ENCODE data around the gene PCNT.
A peak's percentile ranks its signal among the peaks of the same experiment; 100 is the strongest.

The PCNT gene

GRCh38 chr21:46379691-46380090 lies 55.7 kb downstream of the PCNT start:
- H4K91ac ChIP-seq (ENCODE audit: low read depth, low read length, poor library complexity), result no peak overlapping the region
- H3K23ac ChIP-seq (ENCODE audit: low read depth, low read length, poor library complexity), result peak overlapping the region; percentile 80
- no peak overlapping the region for H2BK120ac ChIP-seq (ENCODE audit: low read depth, low read length)
- no peak overlapping the region for H3K4me2 ChIP-seq (ENCODE audit: insufficient read depth, low read length, poor library complexity, severe bottlenecking)
- H3K27me3 ChIP-seq (ENCODE audit: control insufficient read depth in 3 of 3, insufficient read depth in 3 of 3, low read depth in 1 of 3, low read length in 3 of 3), result no peaks in the 10 kb centered on the region
- peaks cover 26 to 63% of the 10 kb centered on the region in 2 donors for H3K36me3 ChIP-seq (replicated peaks in 1 of 2; ENCODE audit: control insufficient read depth in 2 of 2, insufficient read depth in 2 of 2, low read length in 2 of 2)
- peaks cover 24% of the 10 kb centered on the region for H3K79me1 ChIP-seq (ENCODE audit: low read depth, low read length)
- DNase-seq (ENCODE audit: low spot score), result no peak
- H3K18ac ChIP-seq (ENCODE audit: low read length), result no peak overlapping the region
- H4K8ac ChIP-seq (ENCODE audit: low read depth, low read length), result no peak overlapping the region
- no peak overlapping the region for H3K9ac ChIP-seq (ENCODE audit: low read depth, low read length, poor library complexity)
- H3K4me3 ChIP-seq (ENCODE audit: low read length in 2 of 2), result peak overlapping the region in 1 of 2 donors; percentile 18
- no peak overlapping the region for H3K14ac ChIP-seq (ENCODE audit: low read length)
- H3K4ac ChIP-seq (ENCODE audit: low read length), result no peak overlapping the region
- H2AK5ac ChIP-seq (ENCODE audit: low read depth, low read length), result no peak overlapping the region
- no peaks in the 10 kb centered on the region for H3K4me1 ChIP-seq (ENCODE audit: control insufficient read depth in 2 of 2, insufficient read depth in 1 of 2, low read depth in 1 of 2, low read length in 2 of 2)
- H3K27ac ChIP-seq (replicated peaks; ENCODE audit: low read length), result no peak overlapping the region
- no peak overlapping the region for H2BK5ac ChIP-seq (ENCODE audit: low read length)
- no CpG with 5 or more reads among the region's 9 CpGs for WGBS, 2 donors (ENCODE audit: extremely low coverage in 2 of 2, insufficient read length in 2 of 2, insufficient replicate concordance in 1 of 2)
- H3K9me3 ChIP-seq (replicated peaks in 1 of 2; ENCODE audit: control insufficient read depth in 2 of 2, insufficient read depth in 1 of 2, low read depth in 1 of 2, low read length in 2 of 2), result peaks cover 12 to 37% of the 10 kb centered on the region in 2 donors
- no peak overlapping the region for H2AFZ ChIP-seq (ENCODE audit: low read length)
- no peak overlapping the region for H2BK15ac ChIP-seq (ENCODE audit: low read length)
- H2BK12ac ChIP-seq (ENCODE audit: low read length), result no peak overlapping the region

GRCh38 chr21:46381541-46381940 lies 57.6 kb downstream of the PCNT start:
- Histone ChIP-seq H3K4ac (ENCODE audit: low read length) (no peak overlapping the region), H2BK5ac (ENCODE audit: low read length) (no peak overlapping the region), H3K79me1 (ENCODE audit: low read depth, low read length) (peaks cover 27% of the 10 kb centered on the region), H3K36me3 (replicated peaks in 1 of 2; ENCODE audit: control insufficient read depth in 2 of 2, insufficient read depth in 2 of 2, low read length in 2 of 2) (peaks cover 34 to 68% of the 10 kb centered on the region in 2 donors), H3K18ac (ENCODE audit: low read length) (no peak overlapping the region), H3K4me1 (ENCODE audit: control insufficient read depth in 2 of 2, insufficient read depth in 1 of 2, low read depth in 1 of 2, low read length in 2 of 2) (no peaks in the 10 kb centered on the region), H3K9me3 (replicated peaks in 1 of 2; ENCODE audit: control insufficient read depth in 2 of 2, insufficient read depth in 1 of 2, low read depth in 1 of 2, low read length in 2 of 2) (peaks cover 13 to 38% of the 10 kb centered on the region in 2 donors), H2BK15ac (ENCODE audit: low read length) (no peak overlapping the region), H3K4me3 (ENCODE audit: low read length in 2 of 2) (no peak overlapping the region), H3K27ac (replicated peaks; ENCODE audit: low read length) (no peak overlapping the region), H3K23ac (ENCODE audit: low read depth, low read length, poor library complexity) (no peak overlapping the region), H3K9ac (ENCODE audit: low read depth, low read length, poor library complexity) (no peak overlapping the region), H2BK120ac (ENCODE audit: low read depth, low read length) (no peak overlapping the region), H3K27me3 (ENCODE audit: control insufficient read depth in 3 of 3, insufficient read depth in 3 of 3, low read depth in 1 of 3, low read length in 3 of 3) (no peaks in the 10 kb centered on the region), H2AFZ (ENCODE audit: low read length) (no peak overlapping the region), H4K91ac (ENCODE audit: low read depth, low read length, poor library complexity) (no peak overlapping the region), H4K8ac (ENCODE audit: low read depth, low read length) (no peak overlapping the region), H2BK12ac (ENCODE audit: low read length) (no peak overlapping the region), H3K14ac (ENCODE audit: low read length) (no peak overlapping the region), H2AK5ac (ENCODE audit: low read depth, low read length) (no peak overlapping the region), H3K4me2 (ENCODE audit: insufficient read depth, low read length, poor library complexity, severe bottlenecking) (no peak overlapping the region)
- no peak for DNase-seq (ENCODE audit: low spot score)
- no CpG with 5 or more reads among the region's 5 CpGs for WGBS, 2 donors (ENCODE audit: extremely low coverage in 2 of 2, insufficient read length in 2 of 2, insufficient replicate concordance in 1 of 2)

GRCh38 chr21:46384556-46384955 lies 60.6 kb downstream of the PCNT start:
- Histone ChIP-seq H3K4me3 (ENCODE audit: low read length in 2 of 2) (no peak overlapping the region), H3K36me3 (replicated peaks in 1 of 2; ENCODE audit: control insufficient read depth in 2 of 2, insufficient read depth in 2 of 2, low read length in 2 of 2) (peaks cover 36 to 65% of the 10 kb centered on the region in 2 donors), H3K18ac (ENCODE audit: low read length) (peak overlapping the region; percentile 35), H3K9me3 (replicated peaks in 1 of 2; ENCODE audit: control insufficient read depth in 2 of 2, insufficient read depth in 1 of 2, low read depth in 1 of 2, low read length in 2 of 2) (peaks cover 10 to 27% of the 10 kb centered on the region in 2 donors), H3K79me1 (ENCODE audit: low read depth, low read length) (peaks cover 24% of the 10 kb centered on the region), H3K4me2 (ENCODE audit: insufficient read depth, low read length, poor library complexity, severe bottlenecking) (no peak overlapping the region), H2AFZ (ENCODE audit: low read length) (no peak overlapping the region), H3K9ac (ENCODE audit: low read depth, low read length, poor library complexity) (peak overlapping the region; percentile 76), H3K23ac (ENCODE audit: low read depth, low read length, poor library complexity) (no peak overlapping the region), H3K27ac (replicated peaks; ENCODE audit: low read length) (no peak overlapping the region), H4K8ac (ENCODE audit: low read depth, low read length) (no peak overlapping the region), H3K4ac (ENCODE audit: low read length) (no peak overlapping the region), H2BK12ac (ENCODE audit: low read length) (no peak overlapping the region), H2BK15ac (ENCODE audit: low read length) (no peak overlapping the region), H3K4me1 (ENCODE audit: control insufficient read depth in 2 of 2, insufficient read depth in 1 of 2, low read depth in 1 of 2, low read length in 2 of 2) (no peaks in the 10 kb centered on the region), H2BK120ac (ENCODE audit: low read depth, low read length) (no peak overlapping the region), H2AK5ac (ENCODE audit: low read depth, low read length) (no peak overlapping the region), H2BK5ac (ENCODE audit: low read length) (no peak overlapping the region), H4K91ac (ENCODE audit: low read depth, low read length, poor library complexity) (peak overlapping the region; percentile 22), H3K27me3 (ENCODE audit: control insufficient read depth in 3 of 3, insufficient read depth in 3 of 3, low read depth in 1 of 3, low read length in 3 of 3) (no peaks in the 10 kb centered on the region), H3K14ac (ENCODE audit: low read length) (peak overlapping the region; percentile 14)
- no peak for DNase-seq (ENCODE audit: low spot score)
- no CpG with 5 or more reads among the region's 24 CpGs for WGBS, 2 donors (ENCODE audit: extremely low coverage in 2 of 2, insufficient read length in 2 of 2, insufficient replicate concordance in 1 of 2)

- Histone ChIP-seq H3K4me2 (ENCODE audit: insufficient read depth, low read length, poor library complexity, severe bottlenecking) (no peak overlapping the region), H2AK5ac (ENCODE audit: low read depth, low read length) (no peak overlapping the region), H3K79me1 (ENCODE audit: low read depth, low read length) (peaks cover 22% of the 10 kb centered on the region), H3K23ac (ENCODE audit: low read depth, low read length, poor library complexity) (peak overlapping the region; percentile 34), H2AFZ (ENCODE audit: low read length) (no peak overlapping the region), H3K27me3 (ENCODE audit: control insufficient read depth in 3 of 3, insufficient read depth in 3 of 3, low read depth in 1 of 3, low read length in 3 of 3) (no peaks in the 10 kb centered on the region), H2BK5ac (ENCODE audit: low read length) (no peak overlapping the region), H3K14ac (ENCODE audit: low read length) (peak overlapping the region; percentile 14), H3K36me3 (replicated peaks in 1 of 2; ENCODE audit: control insufficient read depth in 2 of 2, insufficient read depth in 2 of 2, low read length in 2 of 2) (peaks cover 43 to 76% of the 10 kb centered on the region in 2 donors), H3K9me3 (replicated peaks in 1 of 2; ENCODE audit: control insufficient read depth in 2 of 2, insufficient read depth in 1 of 2, low read depth in 1 of 2, low read length in 2 of 2) (peaks cover 8 to 27% of the 10 kb centered on the region in 2 donors), H3K27ac (replicated peaks; ENCODE audit: low read length) (no peak overlapping the region), H3K4me1 (ENCODE audit: control insufficient read depth in 2 of 2, insufficient read depth in 1 of 2, low read depth in 1 of 2, low read length in 2 of 2) (no peaks in the 10 kb centered on the region), H3K4ac (ENCODE audit: low read length) (no peak overlapping the region), H4K91ac (ENCODE audit: low read depth, low read length, poor library complexity) (no peak overlapping the region), H3K4me3 (ENCODE audit: low read length in 2 of 2) (no peak overlapping the region), H2BK15ac (ENCODE audit: low read length) (no peak overlapping the region), H2BK12ac (ENCODE audit: low read length) (no peak overlapping the region), H2BK120ac (ENCODE audit: low read depth, low read length) (no peak overlapping the region), H3K9ac (ENCODE audit: low read depth, low read length, poor library complexity) (no peak overlapping the region), H3K18ac (ENCODE audit: low read length) (no peak overlapping the region), H4K8ac (ENCODE audit: low read depth, low read length) (no peak overlapping the region)
- no peak for DNase-seq (ENCODE audit: low spot score)
- WGBS, 2 donors (ENCODE audit: extremely low coverage in 2 of 2, insufficient read length in 2 of 2, insufficient replicate concordance in 1 of 2), result no CpG with 5 or more reads among the region's 45 CpGs
Observed at GRCh38 chr21:46385846-46386733, 62.1 kb downstream of the PCNT start.
